HG02571 (cell line): ENCODE measurements around the gene METTL18.

ENCODE experiments used
- ATAC-seq: cut with Tn5 transposase; IDR thresholded peaks from one replicate; pipeline ENCODE4 v1.9.1; 2021; ENCODE audit warnings: mild to moderate bottlenecking, moderate library complexity; ENCODE audit not compliant: unreplicated experiment

METTL18 gene

GRCh38 chr1:169786974-169787373, 7.7 kb downstream of the METTL18 start:
- ATAC-seq: no peak

- ATAC-seq: no peak
Measured at GRCh38 chr1:169785267-169785666, 9.4 kb downstream of the METTL18 start.

GRCh38 chr1:169784102-169784501, 10.6 kb downstream of the METTL18 start:
- ATAC-seq: no peak

GRCh38 chr1:169782596-169782995, 12.1 kb downstream of the METTL18 start:
- ATAC-seq: no peak

GRCh38 chr1:169779970-169780369, 14.7 kb downstream of the METTL18 start:
- no peak for ATAC-seq

GRCh38 chr1:169779150-169779549, 15.6 kb downstream of the METTL18 start:
- no peak for ATAC-seq

- no peak for ATAC-seq
Measured at GRCh38 chr1:169776440-169776839, 18.3 kb downstream of the METTL18 start.

- no peak for ATAC-seq
Measured at GRCh38 chr1:169768161-169768560, 26.5 kb downstream of the METTL18 start.

GRCh38 chr1:169765580-169766331, 29.0 kb downstream of the METTL18 start:
- ATAC-seq: no peak

- ATAC-seq: no peak
Measured at GRCh38 chr1:169764919-169765318, 29.8 kb downstream of the METTL18 start.

- no peak for ATAC-seq
Measured at GRCh38 chr1:169762699-169763098, 32.0 kb downstream of the METTL18 start.

- ATAC-seq: no peak
Measured at GRCh38 chr1:169759038-169759437, 35.7 kb downstream of the METTL18 start.

GRCh38 chr1:169753549-169753948, 41.2 kb downstream of the METTL18 start:
- no peak for ATAC-seq

GRCh38 chr1:169750041-169750440, 44.7 kb downstream of the METTL18 start:
- no peak for ATAC-seq

- no peak for ATAC-seq
Measured at GRCh38 chr1:169746550-169746949, 48.2 kb downstream of the METTL18 start.

- ATAC-seq: no peak
Measured at GRCh38 chr1:169745015-169745861, 49.5 kb downstream of the METTL18 start.
